ENCODE results near the gene PLPPR4. TPM values are rescaled to one million over a fixed set of nuclear protein-coding genes. Genes with fewer than 3 reads are reported as not detected.

PLPPR4 gene
- total RNA-seq, 4 donors from 2014 or later = 0.42 to 1.4 (median 1.0) TPM

DNA sequence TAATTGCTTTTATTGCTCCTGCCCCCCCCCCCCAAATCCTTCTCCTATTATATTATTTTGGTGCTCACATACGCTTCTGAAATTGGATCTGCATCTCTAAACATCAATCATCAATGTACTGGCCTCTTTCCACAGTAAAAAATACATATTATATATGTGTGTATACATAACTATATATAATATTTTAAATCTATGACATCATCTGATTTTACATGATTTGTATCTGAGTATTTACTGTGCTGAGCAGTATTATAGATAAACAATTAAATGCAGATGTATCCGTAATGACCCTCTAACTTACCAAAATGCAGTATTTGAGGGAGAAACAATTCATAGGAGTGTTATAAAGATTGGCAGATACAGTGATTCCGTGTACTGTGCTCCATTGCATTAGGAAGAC is 832 bp downstream of the PLPPR4 start:
- WGBS = 64% methylated on average over 3 of the region's 3 CpGs
- Histone ChIP-seq H3K27me3 (peaks cover 0 to 27% (median 3%) of the 10 kb centered on the region in 4 donors), H3K27ac (replicated peaks in 1 of 4) (no peak overlapping the region), H3K4me3 (peak overlapping the region; percentile 51 to 63 (median 52)), H3K36me3 (no peaks in the 10 kb centered on the region), H3K9me3 (no peaks in the 10 kb centered on the region), H3K4me1 (peaks cover 4 to 13% (median 11%) of the 10 kb centered on the region in 4 donors)
- intact Hi-C loops (cut with DNase I) = no loop called here
- no peak for DNase-seq (ENCODE audit: extremely low spot score)
- TF ChIP-seq EP300 (IDR thresholded peaks at IDR 0.05) (no peak), POLR2A (IDR thresholded peaks at IDR 0.05; ENCODE audit: low read depth) (no peak), POLR2AphosphoS5 (IDR thresholded peaks at IDR 0.05) (no peak)
- TF ChIP-seq, protein P1, sequence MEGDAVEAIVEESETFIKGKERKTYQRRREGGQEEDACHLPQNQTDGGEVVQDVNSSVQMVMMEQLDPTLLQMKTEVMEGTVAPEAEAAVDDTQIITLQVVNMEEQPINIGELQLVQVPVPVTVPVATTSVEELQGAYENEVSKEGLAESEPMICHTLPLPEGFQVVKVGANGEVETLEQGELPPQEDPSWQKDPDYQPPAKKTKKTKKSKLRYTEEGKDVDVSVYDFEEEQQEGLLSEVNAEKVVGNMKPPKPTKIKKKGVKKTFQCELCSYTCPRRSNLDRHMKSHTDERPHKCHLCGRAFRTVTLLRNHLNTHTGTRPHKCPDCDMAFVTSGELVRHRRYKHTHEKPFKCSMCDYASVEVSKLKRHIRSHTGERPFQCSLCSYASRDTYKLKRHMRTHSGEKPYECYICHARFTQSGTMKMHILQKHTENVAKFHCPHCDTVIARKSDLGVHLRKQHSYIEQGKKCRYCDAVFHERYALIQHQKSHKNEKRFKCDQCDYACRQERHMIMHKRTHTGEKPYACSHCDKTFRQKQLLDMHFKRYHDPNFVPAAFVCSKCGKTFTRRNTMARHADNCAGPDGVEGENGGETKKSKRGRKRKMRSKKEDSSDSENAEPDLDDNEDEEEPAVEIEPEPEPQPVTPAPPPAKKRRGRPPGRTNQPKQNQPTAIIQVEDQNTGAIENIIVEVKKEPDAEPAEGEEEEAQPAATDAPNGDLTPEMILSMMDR (IDR thresholded peaks at IDR 0.05) = no peak

DNA sequence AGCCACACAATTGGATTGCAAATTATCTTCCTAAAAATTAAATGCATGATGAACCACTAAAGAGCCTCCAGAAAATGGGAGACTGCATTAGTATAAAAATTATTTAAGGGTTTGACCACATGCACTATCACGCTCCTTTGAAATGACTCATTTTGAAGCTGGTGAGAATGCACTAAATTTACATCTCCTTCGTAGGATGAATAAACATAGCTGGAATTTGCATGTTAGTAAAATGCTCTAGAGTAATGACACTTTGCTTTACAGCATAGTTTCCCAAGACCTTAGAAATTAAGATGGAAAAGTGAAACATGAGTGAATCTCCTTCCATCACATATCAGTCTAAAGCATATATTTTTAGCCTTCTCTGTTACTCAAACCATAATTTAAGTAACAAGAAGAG is 2.4 kb downstream of the PLPPR4 start:
- H3K36me3 ChIP-seq = no peaks in the 10 kb centered on the region
- no peak overlapping the region for H3K4me3 ChIP-seq
- no peak overlapping the region for H3K27ac ChIP-seq (replicated peaks in 1 of 4)
- H3K9me3 ChIP-seq = no peaks in the 10 kb centered on the region
- TF ChIP-seq POLR2AphosphoS5 (IDR thresholded peaks at IDR 0.05) = no peak
- TF ChIP-seq, protein P1 (IDR thresholded peaks at IDR 0.05) = no peak
- no peak for TF ChIP-seq POLR2A (IDR thresholded peaks at IDR 0.05; ENCODE audit: low read depth)
- TF ChIP-seq EP300 (IDR thresholded peaks at IDR 0.05) = no peak
- intact Hi-C loops (cut with DNase I) = no loop called here
- WGBS = 74% methylated on average over 2 of the region's 2 CpGs
- peaks cover 4 to 13% (median 11%) of the 10 kb centered on the region in 4 donors for H3K4me1 ChIP-seq
- no peak for DNase-seq (ENCODE audit: extremely low spot score)
- peaks cover 0 to 27% (median 3%) of the 10 kb centered on the region in 4 donors for H3K27me3 ChIP-seq

DNA sequence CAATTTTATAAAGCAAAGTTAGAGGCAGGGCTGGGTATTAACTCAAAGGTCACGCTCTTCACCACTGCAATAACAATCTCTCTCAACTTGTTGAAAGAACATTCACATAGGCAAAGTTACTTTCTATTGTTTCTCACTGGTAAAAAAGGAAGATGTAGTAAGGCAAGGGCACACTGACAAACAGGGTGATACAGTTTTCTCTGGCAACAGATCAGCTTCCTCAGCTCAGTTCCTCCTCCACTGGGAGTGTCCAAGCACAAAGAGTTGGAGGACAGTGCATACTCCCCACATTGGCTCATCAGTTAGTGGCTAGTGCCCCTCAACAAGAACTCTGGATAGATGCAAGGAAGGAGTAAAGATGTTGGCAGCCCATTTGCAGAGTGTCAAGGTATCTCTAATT is 3.7 kb downstream of the PLPPR4 start:
- no peaks in the 10 kb centered on the region for H3K36me3 ChIP-seq
- H3K27me3 ChIP-seq = peaks cover 0 to 22% (median 3%) of the 10 kb centered on the region in 4 donors
- no peak overlapping the region for H3K4me3 ChIP-seq
- DNase-seq (ENCODE audit: extremely low spot score) = no peak
- no peak overlapping the region for H3K27ac ChIP-seq (replicated peaks in 1 of 4)
- WGBS = 89% methylated on average over 1 of the region's 1 CpG
- no peaks in the 10 kb centered on the region for H3K9me3 ChIP-seq
- intact Hi-C loops (cut with DNase I) = no loop called here
- H3K4me1 ChIP-seq = peaks cover 4 to 13% (median 11%) of the 10 kb centered on the region in 4 donors
- TF ChIP-seq POLR2A (IDR thresholded peaks at IDR 0.05; ENCODE audit: low read depth) = no peak
- TF ChIP-seq, protein P1 (IDR thresholded peaks at IDR 0.05) = no peak
- TF ChIP-seq EP300 (IDR thresholded peaks at IDR 0.05) = no peak
- TF ChIP-seq POLR2AphosphoS5 (IDR thresholded peaks at IDR 0.05) = no peak

DNA sequence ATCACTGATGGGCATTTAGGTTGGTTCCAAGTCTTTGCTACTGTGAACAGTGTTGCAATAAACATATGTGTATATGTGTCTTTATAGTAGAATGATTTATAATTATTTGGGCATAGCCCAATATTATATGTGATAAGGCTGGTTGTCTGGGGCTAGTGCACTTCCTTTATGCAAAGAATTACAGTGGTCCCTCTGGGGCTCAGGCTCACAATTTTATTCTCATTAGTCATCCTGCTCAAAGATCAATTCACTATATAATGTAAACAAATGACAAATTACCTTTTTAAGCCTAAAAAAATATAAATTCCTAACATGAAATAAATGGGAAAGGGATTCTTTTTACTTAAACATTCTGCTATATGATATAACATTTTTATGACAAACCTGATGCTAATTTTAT is 5.0 kb downstream of the PLPPR4 start:
- TF ChIP-seq, protein P1 (IDR thresholded peaks at IDR 0.05) = no peak
- TF ChIP-seq POLR2AphosphoS5 (IDR thresholded peaks at IDR 0.05) (no peak), POLR2A (IDR thresholded peaks at IDR 0.05; ENCODE audit: low read depth) (no peak), EP300 (IDR thresholded peaks at IDR 0.05) (no peak)
- no peaks in the 10 kb centered on the region for H3K36me3 ChIP-seq
- no peak for DNase-seq (ENCODE audit: extremely low spot score)
- peaks cover 0 to 9% (median 0%) of the 10 kb centered on the region in 4 donors for H3K27me3 ChIP-seq
- H3K27ac ChIP-seq (replicated peaks in 1 of 4) = no peak overlapping the region
- peaks cover 4 to 6% (median 6%) of the 10 kb centered on the region in 4 donors for H3K4me1 ChIP-seq
- no peak overlapping the region for H3K4me3 ChIP-seq
- H3K9me3 ChIP-seq = no peaks in the 10 kb centered on the region
- intact Hi-C loops (cut with DNase I) = no loop called here

DNA sequence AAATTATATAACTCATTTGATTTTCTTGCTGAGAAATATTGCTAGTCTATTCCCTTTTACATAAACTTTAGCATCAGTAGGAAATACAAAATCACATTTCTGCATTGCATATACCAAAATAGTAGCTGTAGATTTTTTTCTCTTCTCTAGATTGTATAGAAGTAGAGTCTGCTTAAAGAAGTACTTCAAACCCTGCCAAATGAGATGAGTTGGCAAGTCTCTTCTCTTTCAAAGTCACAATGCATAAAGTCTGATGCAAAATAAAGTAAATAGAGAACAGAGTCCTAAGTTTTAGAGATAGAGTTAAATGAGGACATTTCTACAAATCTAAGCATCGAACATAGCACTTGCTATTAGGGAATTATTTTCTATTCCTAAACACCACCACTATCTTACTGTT is 6.4 kb downstream of the PLPPR4 start:
- WGBS = 89% methylated on average over 1 of the region's 1 CpG

More for the DNA sequence above, 6.4 kb downstream of the PLPPR4 start:
- no peak overlapping the region for H3K27ac ChIP-seq (replicated peaks in 1 of 4)
- TF ChIP-seq, protein P1 (IDR thresholded peaks at IDR 0.05) = no peak
- TF ChIP-seq POLR2A (IDR thresholded peaks at IDR 0.05; ENCODE audit: low read depth) (no peak), POLR2AphosphoS5 (IDR thresholded peaks at IDR 0.05) (no peak), EP300 (IDR thresholded peaks at IDR 0.05) (no peak)
- no peaks in the 10 kb centered on the region for H3K9me3 ChIP-seq
- H3K4me3 ChIP-seq = no peak overlapping the region
- DNase-seq (ENCODE audit: extremely low spot score) = no peak
- intact Hi-C loops (cut with DNase I) = no loop called here
- H3K4me1 ChIP-seq = no peaks in the 10 kb centered on the region
- no peaks in the 10 kb centered on the region for H3K27me3 ChIP-seq
- no peaks in the 10 kb centered on the region for H3K36me3 ChIP-seq
